ENCODE results near the gene GEMIN5. TPM values are rescaled to one million over a fixed set of nuclear protein-coding genes. Genes with fewer than 3 reads are reported as not detected.

Gene GEMIN5
- polyA plus RNA-seq, 1 of the 3 experiments (the other 2 are of a cell fraction), result 6.6 TPM

GRCh38 chr5:154943527-154943926 is 5.5 kb upstream of the GEMIN5 start:
- 88% methylated on average over 5 of the region's 5 CpGs for WGBS (ENCODE audit: low lambda C conversion rate)
- Histone ChIP-seq H4K20me1 (ENCODE audit: insufficient read depth) (peaks cover 5% of the 10 kb centered on the region; the same call in 1 of the 2 replicates), H3F3A (replicated peaks; ENCODE audit: insufficient read depth) (peaks cover 9% of the 10 kb centered on the region), H3K9me3 (no peaks in the 10 kb centered on the region), H2AFZ (ENCODE audit: low read depth) (no peak overlapping the region), H3K4me3 (ENCODE audit: low read depth in 2 of 2, low read length in 1 of 2) (no peak overlapping the region), H3K27ac (ENCODE audit: low read depth in 2 of 2, low read length in 1 of 2) (no peak overlapping the region), H3K9ac (no peak overlapping the region), H3K4me1 (ENCODE audit: control insufficient read depth in 1 of 2, insufficient read depth in 2 of 2, low read depth in 1 of 2, low read length in 1 of 2) (peaks cover 0 to 7% of the 10 kb centered on the region in 2 experiments; a peak in 1 of 4 replicates), H3K4me2 (no peak overlapping the region), H3K27me3 (ENCODE audit: insufficient read depth) (no peaks in the 10 kb centered on the region), H3K9me2 (no peaks in the 10 kb centered on the region), H3K79me2 (ENCODE audit: insufficient read depth) (peaks cover 71% of the 10 kb centered on the region), H3K36me3 (replicated peaks in 1 of 2; ENCODE audit: control insufficient read depth in 1 of 2, insufficient read depth in 2 of 2, low read length in 1 of 2) (no peaks in the 10 kb centered on the region)
- CTCF ChIA-PET, result interaction anchor here (1.7 kb wide), 1 partner anchor 25 kb away, joined by 4 read pairs; no protein-coding TSS in a partner anchor
- no peak for TF ChIP-seq MAX (IDR thresholded peaks at IDR 0.05; ENCODE audit: low read depth)
- TF ChIP-seq MXI1 (IDR thresholded peaks at IDR 0.05; ENCODE audit: low read depth, low read length), result no peak
- TF ChIP-seq RAD21 (IDR thresholded peaks at IDR 0.05; ENCODE audit: low read length), result no peak
- TF ChIP-seq TCF12 (IDR thresholded peaks at IDR 0.05), result no peak
- no peak for TF ChIP-seq NFIC (IDR thresholded peaks at IDR 0.05; ENCODE audit: borderline replicate concordance)
- no peak for TF ChIP-seq RCOR1 (IDR thresholded peaks at IDR 0.05; ENCODE audit: low read length)
- TF ChIP-seq EP300 (IDR thresholded peaks at IDR 0.05; ENCODE audit: borderline replicate concordance in 1 of 2, low read depth in 1 of 2, low read length in 1 of 2), result no peak
- no peak for TF ChIP-seq SMC3 (IDR thresholded peaks at IDR 0.05; ENCODE audit: low read depth, low read length)
- no peak for TF ChIP-seq FOXM1 (IDR thresholded peaks at IDR 0.05; ENCODE audit: low read depth)
- no peak for TF ChIP-seq IRF3 (IDR thresholded peaks at IDR 0.05; ENCODE audit: low read depth, low read length)
- no peak for TF ChIP-seq SIN3A (IDR thresholded peaks at IDR 0.05; ENCODE audit: borderline replicate concordance, low read depth, low read length)
- TF ChIP-seq YY1 (IDR thresholded peaks at IDR 0.05; ENCODE audit: low read depth), result no peak
- TF ChIP-seq CHD2 (IDR thresholded peaks at IDR 0.05; ENCODE audit: low read length, partially characterized antibody), result no peak
- no peak for TF ChIP-seq ZBTB33 (IDR thresholded peaks at IDR 0.05; ENCODE audit: borderline replicate concordance, low read depth)
- TF ChIP-seq MEF2A (IDR thresholded peaks at IDR 0.05; ENCODE audit: borderline replicate concordance, low read depth), result no peak
- TF ChIP-seq ELF1 (IDR thresholded peaks at IDR 0.05), result no peak
- TF ChIP-seq REST (IDR thresholded peaks at IDR 0.05; ENCODE audit: low read depth, low read length), result no peak
- TF ChIP-seq POLR2AphosphoS5 (IDR thresholded peaks at IDR 0.05; ENCODE audit: low read depth, low read length), result no peak
- no peak for TF ChIP-seq EZH2phosphoT487 (IDR thresholded peaks at IDR 0.05; ENCODE audit: borderline replicate concordance, low read depth)
- no peak for TF ChIP-seq RXRA (IDR thresholded peaks at IDR 0.05; ENCODE audit: borderline replicate concordance, low read depth)
- POLR2A ChIA-PET, result no interaction called here
- DNase-seq, result no peak
